GM21447 (cell line): ENCODE results near the gene NRG2.

Source experiments
- ATAC-seq: cut with Tn5 transposase; IDR thresholded peaks from one replicate; pipeline ENCODE4 v1.9.1; 2021; ENCODE audit not compliant: unreplicated experiment

The NRG2 gene

DNA sequence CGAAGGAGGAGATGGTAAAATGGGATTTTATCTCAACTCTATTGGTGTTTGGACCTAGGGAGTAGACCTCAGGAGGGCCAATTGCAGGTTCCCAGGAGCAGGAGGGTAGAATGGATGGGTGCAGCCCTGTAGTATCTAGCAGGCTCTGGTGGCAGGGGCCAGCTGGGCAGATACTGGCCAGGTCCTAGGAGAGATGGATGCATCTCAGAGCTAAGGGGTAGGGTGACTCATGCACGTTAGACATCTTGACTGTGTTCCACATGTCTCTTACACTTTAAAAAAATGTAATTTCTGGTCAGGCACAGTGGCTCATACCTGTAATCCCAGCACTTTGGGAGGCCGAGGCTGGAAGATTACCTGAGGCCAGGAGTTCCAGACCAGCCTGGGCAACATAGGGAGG is 225.1 kb downstream of the NRG2 start:
- no peak for ATAC-seq

DNA sequence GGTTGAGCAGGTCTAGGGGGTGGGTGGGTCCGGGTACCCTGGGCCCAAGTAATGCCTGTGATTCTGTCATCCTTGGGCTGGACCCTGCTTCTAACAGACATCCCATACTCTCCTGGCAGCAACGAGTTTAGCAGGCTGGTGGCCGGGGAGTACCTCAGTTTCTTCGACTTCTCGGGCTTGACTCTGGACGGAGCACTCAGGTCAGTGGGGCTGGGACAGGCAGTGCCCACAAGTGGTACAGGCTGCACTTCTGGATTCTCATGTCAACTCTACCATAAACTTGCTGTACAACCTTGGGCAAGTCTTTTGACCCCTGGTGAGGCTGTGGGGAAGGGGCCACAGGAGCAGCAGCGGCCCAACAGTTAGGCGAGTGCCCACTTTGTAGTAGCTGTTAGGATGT is 225.7 kb downstream of the NRG2 start:
- ATAC-seq = no peak

DNA sequence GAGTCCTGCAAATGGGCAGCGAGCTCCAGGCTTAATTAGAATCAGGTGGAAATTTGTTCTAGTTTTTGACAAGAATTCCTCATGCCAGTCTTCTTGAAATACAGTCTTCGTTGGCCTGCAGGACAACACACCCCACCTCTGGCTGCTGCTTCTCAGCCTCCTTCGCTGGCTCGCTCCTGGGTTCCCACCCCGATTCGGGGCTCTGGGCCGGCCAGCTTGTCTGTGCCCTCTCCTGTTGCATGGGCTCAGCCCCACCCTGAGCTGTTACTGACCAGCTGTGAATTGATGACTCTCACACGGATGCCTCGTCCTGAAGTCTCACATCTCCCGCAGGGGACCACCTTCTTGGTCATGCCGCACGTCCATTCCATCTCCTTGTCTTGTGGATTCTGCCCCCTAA is 226.5 kb downstream of the NRG2 start:
- no peak for ATAC-seq

DNA sequence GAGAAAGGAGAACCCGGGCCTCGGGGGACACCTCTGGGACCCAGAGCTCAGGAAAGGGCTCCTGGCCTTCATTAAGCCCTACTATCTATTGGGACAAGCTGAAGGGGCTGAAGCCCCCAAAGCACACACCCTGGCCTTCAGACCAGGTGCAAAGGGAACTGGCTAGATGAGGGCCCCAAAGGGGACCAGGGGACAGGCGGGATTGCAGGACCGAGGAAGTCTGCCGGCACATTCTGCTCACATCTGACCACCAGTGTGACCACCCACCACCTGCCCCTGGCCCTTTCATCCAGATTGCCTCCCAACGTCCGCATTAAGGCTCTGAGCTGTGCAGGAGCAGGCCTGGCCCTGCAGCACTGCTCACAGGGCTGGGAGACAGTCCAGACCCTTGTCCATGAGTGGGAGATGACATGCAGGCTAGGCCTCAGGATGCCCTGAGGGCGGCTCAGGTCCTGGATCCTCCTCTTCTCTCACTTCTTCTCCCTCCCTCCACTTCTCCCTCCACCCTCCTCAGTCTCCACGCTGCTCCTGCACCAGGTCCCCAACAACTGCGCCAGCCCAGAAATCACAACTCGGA is 228.3 kb downstream of the NRG2 start:
- ATAC-seq = no peak

DNA sequence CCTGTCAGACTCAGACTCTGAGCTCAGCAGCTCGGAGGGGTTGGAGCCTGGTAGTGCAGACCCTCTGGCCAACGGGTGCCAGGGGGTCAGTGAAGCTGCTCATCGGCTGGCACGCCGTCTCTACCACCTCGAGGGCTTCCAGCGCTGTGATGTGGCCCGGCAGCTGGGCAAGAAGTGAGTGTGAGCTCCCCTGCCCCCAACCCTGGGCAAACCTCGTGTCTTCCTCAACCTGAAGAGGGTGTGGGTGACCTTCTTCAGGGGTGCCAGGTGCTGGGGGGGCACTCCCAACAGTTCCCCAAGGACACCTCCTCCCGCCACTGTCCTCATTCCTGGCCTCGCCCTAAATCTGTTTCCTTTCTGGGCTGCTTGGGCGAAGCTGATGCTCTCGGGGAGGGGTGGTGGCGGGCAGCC is 228.9 kb downstream of the NRG2 start:
- no peak for ATAC-seq

DNA sequence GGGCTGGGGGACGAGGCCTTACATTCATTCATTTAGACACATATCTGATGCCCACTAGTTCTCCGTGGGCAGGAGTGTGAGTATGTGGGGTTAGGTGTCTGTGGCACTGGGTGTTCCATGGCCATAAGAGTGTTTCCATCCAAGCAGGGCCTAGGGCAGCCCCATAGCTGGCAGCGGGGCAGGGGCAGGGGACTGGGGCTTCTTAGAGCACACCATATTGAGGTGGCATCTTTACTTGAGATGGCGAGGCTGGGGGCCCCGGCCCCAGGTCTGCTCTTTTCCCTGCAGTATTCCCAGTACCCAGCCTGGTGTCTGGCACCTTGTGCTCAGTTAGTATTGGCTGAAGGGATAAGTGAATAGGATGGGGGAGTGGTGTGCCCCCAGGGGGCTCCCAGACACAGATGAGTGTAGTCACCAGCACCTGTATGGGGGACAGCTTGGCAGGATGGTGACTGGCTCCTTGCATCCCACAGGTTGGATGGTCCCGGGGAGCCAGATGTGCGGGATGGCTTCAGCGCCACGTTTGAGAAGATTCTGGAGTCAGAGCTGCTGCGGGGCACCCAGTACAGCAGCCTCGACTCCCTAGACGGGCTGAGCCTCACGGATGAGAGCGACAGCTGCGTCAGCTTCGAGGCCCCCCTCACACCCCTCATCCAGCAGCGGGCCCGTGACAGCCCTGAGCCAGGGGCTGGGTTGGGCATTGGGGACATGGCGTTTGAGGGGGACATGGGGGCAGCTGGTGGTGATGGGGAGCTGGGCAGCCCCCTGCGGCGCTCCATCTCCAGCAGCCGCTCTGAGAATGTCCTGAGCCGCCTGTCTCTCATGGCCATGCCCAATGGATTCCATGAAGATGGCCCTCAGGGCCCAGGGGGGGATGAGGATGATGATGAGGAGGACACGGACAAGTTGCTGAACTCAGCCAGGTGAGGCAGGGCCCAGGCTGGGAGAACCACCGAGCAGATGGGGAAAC is 230.0 kb downstream of the NRG2 start:
- ATAC-seq = no peak

- ATAC-seq = no peak
Observed at GRCh38 chr5:139812323-139812722, 230.8 kb downstream of the NRG2 start.

DNA sequence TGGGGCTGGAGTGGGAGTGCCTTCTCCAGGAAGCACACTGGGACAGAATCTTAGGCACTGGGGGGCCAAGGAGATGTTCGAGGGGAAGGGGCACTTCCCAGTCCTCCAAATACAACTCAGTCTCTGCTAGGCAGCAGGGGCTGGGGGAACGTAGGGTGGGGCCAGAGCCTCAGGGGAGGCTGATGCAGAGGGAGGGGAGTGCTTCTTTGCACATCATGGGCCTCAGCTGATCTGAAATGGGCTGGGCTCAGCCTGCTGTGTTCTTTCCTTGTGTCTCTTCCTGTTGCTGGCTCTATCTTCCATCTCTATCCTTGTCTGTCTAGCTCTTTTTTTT is 231.9 kb downstream of the NRG2 start:
- ATAC-seq = no peak

GRCh38 chr5:139810341-139811273 is 232.5 kb downstream of the NRG2 start:
- ATAC-seq = no peak

- ATAC-seq = no peak
Observed at GRCh38 chr5:139809331-139809810, 233.7 kb downstream of the NRG2 start.

- ATAC-seq = no peak
Observed at GRCh38 chr5:139808481-139809330, 234.4 kb downstream of the NRG2 start.

GRCh38 chr5:139807647-139808030 is 235.5 kb downstream of the NRG2 start:
- ATAC-seq = no peak

DNA sequence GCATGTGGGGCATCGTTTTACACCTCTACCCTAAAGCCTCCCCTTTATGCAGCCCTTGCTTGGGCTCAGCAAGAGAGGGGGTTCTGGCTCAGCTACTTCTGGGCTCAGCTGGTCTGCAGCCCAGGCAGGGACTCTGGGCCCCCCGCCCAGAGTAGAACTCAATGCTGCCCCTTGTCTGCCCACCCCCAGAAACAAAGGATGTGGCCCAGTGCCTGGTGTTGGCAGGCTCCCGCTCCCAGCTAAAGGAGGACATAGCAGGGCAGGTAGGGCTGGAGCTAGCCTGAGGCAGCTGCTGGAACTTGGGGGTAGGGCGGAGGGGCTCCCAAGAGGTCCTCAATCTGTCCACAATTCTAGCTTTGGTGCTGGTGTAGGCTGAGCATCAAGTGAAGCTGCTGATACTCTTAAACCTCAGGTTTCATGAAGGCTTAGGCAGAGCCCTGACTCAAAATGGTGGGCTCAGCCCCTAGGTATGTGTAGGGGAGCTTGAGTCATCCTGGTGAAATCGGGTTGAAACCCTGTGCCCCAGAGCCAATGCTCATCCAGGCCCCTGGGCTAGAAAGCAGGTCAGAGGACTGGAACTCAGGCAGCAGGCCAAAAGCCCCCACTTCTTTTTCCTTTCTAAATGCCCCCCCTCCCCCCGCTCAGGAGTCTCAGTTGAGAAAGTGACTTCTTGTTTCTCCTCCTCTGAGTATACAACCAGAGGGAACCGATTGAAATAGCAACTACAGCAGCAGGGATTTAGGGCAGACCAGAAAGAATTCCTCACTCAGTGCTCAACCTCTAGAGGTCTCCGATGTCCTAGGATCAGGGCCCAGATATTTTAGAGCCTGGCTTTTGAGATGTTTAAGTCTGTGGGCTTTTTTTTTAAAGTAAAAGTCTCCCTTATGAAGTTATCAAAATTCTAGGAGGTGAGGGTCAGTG is 236.1 kb downstream of the NRG2 start:
- no peak for ATAC-seq

- no peak for ATAC-seq
Observed at GRCh38 chr5:139806111-139806510, 237.0 kb downstream of the NRG2 start.

- no peak for ATAC-seq
Observed at GRCh38 chr5:139805545-139805944, 237.6 kb downstream of the NRG2 start.

DNA sequence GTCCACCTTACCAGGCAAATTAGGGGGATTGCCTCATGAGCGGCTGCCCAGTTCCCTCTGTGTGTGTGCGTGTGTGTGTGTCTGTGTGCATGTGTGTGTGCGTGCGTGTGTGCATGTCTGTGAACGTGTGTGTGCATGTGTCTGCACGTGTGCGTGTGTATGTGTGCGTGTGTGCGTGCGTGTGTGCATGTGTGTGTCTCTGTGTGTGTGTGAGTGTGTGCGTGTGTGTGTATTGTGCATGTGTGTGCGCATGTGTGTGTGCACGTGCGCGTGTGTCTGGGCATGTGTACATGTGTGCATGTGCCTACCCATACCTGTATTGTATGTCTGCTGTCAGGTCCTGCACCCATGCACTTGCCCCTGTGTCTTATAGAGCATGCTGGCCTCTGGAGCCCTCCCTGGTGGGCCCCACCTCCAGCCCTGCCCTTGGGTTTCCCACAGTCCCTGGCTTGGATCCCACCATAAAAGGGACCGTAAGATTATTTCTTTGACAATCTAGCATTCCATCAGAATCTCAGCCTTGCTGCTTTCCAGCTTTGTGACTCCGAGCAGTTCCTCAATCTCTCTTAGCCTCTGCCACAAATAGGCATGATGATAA is 238.2 kb downstream of the NRG2 start:
- ATAC-seq = no peak

DNA sequence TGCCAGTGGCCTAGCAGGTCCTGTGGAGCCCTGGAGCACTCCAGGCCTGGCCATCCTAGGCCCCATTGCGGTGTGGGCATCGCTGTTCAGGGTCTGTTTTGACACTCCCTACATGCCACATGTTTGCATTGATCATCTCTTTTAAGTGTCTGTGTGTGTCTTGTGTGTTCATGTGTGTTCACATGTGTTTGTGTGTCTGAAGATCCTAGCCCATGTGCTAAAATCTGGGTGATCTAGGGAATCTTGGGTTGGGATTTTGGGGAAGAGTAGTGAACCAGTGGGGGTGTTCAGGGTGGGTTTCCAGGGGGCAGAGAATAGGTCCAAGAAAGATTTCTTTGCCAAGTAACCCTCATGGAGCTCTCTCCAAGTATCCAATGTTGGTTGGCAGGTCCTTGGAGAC is 239.1 kb downstream of the NRG2 start:
- no peak for ATAC-seq

DNA sequence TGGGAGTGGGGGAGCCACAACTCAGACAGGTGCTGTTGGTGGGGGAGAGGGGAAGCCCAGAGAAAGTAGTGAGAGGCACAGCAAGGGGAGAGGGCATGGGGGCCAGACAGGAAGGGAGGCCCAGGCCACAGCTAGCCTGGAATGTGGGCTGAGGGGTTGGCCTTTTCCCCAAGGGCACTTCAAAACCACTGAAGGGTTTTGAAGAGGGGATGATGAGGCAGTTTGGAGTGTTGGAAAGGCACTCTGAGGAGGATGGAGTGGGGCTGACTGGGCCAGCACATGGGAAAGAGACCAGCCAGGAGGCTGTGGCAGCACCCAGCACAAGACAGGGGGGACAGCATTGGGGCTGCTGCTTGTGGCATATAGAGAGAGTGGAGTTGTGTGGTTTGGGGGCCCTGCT is 243.7 kb downstream of the NRG2 start:
- ATAC-seq = no peak

DNA sequence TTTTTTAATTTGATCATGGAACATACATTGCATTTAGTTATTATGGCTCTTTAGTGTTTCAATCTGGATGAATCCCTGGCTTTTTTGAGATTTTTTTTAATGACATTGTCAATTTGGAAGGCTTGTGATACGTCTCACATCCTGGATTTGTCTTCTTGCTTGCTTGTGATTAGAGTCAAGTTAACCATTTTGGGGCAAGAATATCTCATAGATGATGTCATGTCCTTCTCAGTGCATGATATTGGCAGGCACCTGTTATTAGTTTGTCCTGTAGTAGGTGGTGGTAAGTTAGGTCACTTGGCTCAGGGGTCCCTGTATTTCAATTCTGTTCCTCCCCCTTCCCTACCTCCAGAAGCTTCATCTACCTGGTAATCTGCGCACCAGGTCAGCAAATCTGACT is 244.2 kb downstream of the NRG2 start:
- no peak for ATAC-seq
